Pulmonary artery endothelial cell (primary cell): ENCODE data around the gene NSD1. TPM values are rescaled to one million over a fixed set of nuclear protein-coding genes. Genes with fewer than 3 reads are reported as not detected.

ENCODE experiments used
- DNase-seq: peaks from one replicate; pipeline ENCODE4 v3.0.0-alpha.2; 2011; ENCODE audit warnings: low read depth, low spot score
- total RNA-seq: library from RNA; depleted of rRNA; stranded (reverse); fragments of >200 nt; gene quantifications from 2 replicates; pipeline ENCODE4 v1.2.3, GENCODE V29; 2014

NSD1 gene
- total RNA-seq, 1 donor from 2014 or later, result 35.0 TPM

DNA sequence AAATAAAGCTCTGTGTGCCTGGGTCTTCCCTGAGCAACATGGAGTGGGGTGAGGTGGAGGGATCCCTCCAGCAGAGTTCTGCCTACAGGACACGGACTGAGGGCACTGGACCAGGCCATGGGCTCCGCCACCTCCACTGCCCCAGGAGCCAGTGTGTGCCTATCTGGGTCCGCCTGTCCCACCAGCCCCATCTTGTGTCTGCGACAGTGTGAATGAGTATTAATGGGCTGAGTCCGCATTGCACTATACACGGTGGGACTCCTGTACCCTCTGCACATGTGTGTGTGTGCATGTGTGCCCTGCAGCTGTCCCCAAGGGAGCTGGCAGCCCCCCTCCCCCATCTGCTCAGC is 35.5 kb upstream of the NSD1 start:
- DNase-seq, result no peak

DNA sequence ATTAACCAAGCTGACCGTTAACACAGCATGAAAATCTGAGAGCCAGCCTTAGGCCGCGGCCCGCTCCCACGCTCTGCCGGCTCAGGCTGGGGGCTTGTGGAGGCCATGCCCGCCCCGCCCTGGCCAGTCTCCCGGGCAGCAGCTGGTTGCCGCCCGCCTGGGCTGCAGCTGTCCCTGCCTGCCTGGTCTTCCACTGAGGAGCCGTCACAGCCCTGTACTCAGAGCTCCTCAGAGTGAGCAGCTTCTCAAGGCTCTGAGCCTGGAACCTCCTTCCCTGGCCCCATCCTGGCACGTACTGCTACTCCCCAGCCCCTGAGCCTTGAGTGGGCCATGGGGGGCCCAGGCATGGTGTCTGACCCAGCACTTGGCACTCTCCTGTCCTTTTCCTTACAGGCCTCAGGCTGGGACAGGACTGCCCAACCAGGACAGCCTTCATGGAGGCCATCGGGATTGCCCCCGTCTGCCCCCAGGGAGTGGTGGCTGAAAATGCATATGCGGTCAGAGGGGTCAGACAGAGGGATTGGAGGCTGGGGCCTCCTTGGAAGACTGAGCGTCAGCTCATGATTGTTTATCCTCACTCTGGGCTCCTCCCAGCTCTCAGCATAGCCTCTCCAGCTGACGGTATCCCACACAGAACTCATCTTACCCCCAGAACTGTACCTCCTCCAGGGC is 35.0 kb upstream of the NSD1 start:
- no peak for DNase-seq

DNA sequence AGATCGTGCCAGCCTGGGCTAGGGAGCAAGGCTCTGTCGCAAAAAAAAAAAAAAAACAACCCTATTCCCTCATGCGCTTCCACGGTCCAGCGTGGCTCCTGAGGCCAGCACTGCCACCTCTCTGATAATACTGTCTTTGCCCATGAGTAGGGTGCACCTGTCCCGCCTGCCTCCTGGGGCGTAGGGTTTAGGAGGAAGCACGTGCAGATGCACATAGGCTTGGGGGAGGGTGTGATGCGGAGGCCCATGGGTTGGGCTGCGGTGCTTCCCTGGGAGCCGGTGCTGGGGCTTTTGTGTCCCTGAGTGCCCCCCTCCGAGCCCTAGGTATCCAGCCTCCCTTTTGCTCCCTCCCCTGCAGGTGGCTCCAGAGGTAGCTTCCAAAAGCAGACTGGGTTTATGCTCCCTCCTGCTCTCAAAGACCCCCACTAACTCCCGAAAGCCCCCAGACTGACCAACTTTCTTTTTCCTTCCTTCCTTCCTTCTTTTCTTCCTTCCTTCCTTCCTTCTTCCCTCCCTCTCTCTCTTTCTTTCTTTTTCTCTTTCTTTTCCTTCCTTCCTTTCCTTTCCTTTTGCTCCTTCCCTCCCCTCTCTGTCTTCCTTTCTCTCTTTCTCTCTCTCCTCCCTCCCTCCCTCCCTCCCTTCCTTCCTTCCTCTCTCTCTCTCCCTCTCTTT is 34.0 kb upstream of the NSD1 start:
- DNase-seq, result no peak

DNA sequence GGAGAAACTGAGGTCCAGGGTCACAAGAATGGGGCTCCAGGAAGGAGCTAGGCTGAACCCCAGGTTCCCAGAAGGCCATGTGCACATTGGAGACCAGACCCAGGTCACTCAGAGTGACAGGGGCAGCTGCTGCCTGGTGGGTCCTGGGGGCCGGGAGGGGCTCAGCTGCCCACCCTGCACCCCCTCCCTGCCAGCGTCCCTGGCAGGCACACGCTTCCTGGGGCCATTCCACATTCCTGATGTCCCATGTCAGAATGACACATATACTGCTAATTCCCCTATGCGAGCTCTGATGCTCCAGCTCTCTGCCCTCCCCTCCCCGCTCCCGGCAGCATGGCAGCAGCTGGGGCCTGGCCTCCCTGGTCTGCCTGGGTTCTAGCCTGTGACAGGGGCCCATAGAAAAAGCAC is 32.9 kb upstream of the NSD1 start:
- DNase-seq, result no peak

DNA sequence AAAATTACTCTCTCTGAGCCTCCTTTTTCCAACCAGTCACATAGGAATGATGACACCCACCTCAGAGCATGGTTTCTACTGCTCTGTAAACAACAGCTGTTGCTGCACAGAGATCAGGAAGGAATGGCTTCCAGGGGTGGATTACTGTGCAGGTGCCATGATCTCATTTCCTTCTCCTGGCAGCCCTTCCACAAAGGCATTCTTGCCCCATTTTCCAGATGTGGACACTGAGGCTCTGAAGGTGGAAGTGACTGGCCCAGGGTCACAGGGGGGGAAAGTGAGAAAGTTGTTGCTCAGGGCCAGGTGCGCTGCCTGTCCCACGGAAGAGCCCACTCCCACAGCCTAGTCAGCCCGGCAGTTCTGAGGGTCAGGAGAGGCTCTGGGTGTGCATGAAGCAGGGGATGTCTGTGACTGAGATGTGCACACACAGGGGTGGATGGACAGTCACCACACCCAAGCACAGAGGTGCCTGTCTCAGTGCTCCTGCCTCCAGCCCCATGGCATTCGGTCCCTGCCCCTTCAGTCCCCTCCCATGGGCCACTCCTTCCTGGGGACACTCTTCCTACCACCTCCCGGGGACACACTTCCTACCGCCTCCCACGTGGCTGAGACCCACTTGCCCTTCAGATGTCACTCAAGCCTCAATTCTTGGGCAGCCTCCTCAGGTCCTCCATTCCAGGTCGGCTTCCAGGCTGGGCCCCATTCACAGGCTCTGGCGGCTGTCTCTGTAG is 29.9 kb upstream of the NSD1 start:
- no peak for DNase-seq

DNA sequence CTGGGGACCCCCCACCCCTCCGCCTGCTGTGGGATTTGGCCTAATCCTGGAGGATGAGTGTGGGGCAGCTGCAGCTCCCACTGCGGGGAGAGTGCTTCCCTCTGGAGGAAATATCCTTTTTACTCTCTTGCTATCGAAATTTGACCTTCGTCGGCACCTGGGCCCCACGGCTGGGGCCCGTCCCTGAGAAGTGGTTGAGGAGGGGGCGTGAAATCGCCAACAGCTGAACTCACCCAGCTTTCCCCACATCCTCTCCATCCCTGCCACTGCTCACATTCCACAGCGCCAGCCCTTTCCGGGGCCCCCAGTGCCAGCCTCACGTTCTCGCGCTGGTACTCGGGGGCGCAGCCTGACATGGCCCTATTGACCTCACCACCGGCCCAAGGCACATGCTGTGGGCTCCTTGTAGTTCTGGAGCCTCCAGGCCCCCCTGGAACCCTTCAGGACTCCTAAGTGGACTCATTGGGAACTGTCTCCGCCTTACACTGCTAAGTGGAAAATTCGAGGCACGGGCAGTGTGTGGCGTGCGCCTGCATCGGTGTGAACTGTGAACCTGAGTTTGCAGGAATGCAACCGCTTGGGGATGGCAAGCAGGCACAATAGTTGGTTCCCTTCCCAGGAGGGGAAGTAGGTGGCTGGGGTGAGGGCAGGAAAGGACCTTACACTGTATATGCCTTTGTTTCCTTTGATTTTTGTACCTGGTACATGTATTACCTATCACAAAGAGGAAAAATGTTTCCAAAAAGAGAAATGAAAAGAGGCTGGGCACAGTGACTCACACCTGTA is 27.7 kb upstream of the NSD1 start:
- DNase-seq, result no peak

DNA sequence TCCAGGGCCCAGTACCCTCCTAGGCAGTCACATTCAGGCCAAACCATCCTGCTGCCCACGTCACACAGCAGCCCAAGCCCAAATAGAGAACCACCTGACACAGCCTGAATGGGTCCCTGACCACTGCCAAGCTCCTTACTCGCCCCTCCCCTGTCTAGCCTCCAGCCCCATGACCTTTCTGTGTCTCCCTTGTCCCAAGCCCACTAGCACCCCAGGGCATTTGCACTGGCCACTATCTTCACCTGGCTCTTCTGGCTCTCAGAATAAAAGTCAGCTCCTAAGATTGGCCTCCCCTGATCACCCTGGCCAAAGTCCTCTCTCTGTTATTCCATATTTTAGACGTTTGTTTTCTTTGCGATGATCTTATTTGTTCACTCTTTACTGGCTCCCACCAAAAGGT is 26.4 kb upstream of the NSD1 start:
- no peak for DNase-seq

DNA sequence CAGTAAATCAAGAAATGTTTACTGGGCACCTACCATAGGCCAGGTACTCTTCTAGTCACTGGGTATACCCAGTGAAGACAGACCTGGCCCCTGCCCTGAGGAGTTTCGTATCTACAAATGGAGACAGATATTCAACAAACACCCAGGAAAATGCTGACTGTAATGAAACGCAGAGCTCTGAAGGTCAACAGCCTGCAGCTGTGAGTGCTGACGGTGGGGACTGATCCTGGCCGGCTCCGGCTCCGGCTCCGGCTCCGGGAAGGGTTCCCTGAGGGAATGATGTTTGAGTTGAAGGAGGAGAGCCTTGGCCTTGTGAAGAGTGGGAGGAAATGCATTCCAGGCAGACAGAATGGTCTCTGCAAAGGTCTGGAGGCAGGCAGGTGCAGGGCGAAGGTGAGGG is 23.8 kb upstream of the NSD1 start:
- DNase-seq, result no peak

DNA sequence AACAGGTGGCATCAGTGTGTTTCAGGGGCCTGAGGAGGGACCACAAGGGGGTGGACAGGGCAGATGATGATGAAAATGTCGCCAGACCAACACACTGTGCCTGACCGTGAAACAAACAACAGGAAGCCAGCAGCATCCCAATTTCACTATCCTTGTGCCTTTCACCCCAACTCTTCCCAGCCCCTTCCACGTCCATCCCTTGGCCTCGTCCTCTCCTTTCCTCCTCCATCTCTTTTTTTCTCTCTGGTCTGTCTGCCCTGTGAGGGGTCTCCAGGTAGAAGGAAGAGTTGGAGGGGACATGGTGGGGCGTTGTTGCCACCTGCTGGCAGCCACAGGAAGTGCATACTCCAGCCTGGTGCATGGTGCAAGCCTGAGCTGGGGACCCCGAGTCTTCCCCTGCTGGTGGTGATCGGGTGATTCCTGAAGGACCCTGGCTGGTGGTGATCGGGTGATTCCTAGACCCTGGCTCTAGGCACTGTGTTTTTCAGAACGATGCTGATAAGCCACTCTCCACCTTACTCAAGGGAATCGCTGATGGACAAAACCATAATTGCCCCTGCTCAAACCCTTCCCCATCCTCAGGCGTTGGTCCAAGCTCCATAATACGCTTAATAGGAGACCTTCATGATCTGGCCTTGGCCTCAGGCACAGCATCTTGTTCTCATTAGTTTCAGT is 21.7 kb upstream of the NSD1 start:
- DNase-seq, result no peak

DNA sequence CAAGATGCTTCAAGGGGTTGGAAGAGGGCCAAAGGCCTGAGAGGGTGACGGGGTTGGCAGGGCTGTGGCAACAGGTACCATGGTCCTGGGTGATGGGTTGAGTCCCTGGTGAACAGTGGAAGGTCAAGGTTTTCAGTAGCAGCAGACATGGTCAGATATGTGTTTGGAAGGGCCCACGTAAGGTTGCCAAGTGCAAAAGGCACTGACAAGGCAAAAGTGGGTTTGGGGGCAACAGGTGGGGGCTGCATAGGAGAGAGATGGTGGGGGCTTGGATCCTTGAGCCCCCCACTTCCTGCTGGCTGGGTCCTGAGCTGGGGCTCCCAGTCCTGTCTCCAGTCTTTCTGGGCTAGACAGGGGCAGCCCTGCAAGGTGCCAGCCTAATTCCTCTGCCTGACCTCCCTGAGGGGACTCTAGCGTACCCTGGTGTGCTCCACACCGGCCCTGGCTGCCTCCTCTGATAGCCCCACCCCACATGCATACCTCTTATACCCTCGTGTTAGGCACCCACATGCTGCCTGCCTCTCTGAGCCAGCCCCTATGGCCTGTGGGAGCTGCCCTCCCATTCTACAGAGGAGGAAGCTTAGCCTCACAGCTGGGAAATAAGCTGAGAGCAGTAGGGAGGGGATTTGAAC is 20.9 kb upstream of the NSD1 start:
- no peak for DNase-seq

DNA sequence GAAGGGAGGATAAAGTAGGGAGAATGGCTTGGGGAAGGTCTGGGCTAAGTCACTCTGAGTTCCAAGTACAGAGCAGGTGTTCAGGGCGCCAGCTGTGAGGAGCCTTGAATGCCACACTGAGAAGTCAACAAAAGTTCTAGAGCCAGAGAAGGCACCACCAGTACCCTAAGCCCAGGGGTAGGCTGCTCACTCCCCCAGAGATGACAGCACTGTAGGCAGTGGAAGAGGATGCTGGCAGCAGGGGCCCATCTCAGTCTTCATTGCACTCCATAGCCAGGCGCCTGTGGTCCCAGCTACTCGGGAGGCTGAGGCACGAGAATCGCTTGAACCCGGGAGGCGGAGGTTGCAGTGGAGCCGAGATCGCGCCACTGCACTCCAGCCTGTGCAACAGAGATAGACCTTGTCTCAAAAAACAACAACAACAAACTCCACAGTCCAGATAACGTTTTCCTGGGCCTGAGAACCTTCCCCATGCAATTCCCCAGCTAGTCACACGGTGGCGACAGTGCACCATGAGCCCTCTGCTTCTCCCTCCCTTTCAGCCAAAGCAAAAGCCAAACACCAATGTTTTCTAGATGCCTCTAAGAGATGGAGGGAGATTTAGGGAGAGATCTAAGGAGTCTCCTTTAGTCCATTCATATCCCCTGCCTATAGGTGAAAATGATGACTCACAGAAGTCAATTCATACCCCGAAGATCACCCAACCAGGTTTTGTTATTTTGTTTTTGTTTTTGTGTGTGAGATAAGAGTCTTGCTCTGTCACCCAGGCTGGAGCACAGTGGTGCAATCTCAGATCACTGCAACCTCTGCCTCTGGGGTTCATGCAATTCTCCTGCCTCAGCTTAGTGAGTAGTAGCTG is 19.8 kb upstream of the NSD1 start:
- DNase-seq, result peak; percentile 35

DNA sequence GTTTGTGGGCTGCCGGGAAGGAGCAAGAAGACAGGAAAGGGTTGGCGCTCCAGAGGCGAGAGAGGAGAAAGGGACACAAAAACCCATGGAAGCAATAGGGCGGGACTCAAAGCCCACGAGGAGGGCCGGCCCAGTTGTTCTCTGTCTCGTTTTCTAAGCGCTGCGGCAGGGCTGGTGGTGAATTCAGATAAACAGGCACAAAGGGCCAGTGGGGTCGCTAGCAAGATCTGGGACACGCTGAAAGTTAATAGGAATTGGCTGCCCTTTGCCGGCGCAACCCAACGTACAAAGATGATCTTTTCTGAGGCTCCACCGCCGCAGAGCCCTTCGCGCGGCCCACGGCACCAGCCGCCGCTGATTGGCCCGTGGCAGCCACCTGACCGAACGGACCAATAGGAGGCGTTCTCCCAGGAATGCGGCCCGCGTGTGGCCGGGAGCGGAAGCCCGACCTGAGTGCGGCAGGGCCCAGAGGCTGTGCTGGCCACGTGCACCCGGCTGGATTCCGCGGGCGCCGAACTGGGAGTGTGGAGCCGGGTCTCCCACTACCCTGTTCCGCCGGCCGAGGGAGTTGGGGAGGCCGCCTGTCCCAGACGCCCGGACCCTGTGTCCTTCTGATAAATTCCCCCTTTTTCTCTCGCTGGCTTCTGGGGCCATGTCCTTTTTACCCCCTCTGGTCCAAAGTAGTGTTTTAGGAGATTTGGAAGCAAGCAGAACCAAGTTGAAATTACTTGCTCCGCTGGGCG is 16.8 kb upstream of the NSD1 start:
- DNase-seq, result peak; percentile 30

DNA sequence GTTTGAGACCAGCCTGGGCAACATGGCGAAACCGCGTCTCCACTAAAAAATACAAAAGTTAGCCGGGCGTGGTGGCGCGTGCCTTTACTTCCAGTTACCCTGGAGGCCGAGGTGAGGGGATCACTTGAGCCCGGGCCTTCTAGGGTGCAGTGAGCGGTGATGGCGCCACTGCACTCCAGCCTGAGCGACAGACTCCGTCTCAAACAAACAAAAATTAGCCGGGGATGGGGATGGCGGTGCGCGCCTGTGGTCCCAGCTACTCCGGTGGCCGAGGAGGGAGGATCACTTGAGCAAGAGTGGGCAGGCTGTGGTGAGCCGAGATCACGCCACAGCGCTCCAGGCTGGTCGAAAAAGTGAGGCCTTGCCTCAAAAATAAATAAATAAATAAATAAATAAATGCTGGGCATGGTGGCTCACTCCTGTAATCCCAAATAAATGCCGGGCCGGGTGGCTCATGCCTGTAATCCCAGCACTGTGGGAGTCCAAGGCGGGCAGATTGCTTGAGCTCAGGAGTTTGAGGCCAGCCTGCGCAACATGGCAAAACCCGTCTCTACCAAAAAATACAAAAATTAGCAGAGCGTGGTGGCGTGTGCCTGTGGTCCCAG is 16.0 kb upstream of the NSD1 start:
- DNase-seq, result no peak

DNA sequence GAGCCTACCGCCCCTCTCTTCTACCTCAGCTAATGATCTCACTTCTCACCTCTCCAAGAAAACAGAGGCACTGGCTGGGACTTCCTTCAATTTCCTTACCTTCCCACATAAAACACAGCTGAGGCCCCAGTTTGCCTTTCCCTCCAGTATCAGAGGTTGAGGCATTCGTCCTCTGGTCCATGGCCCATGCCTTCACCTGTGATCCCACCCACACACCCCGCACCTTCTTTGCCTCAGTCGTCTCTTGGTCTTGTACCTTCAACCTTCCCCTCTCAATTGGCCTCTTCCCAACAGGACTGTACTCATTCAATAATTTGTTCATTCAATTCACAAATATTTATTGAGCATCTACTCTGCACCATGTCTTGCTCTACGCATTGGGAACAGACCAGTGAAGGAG is 11.0 kb upstream of the NSD1 start:
- no peak for DNase-seq

DNA sequence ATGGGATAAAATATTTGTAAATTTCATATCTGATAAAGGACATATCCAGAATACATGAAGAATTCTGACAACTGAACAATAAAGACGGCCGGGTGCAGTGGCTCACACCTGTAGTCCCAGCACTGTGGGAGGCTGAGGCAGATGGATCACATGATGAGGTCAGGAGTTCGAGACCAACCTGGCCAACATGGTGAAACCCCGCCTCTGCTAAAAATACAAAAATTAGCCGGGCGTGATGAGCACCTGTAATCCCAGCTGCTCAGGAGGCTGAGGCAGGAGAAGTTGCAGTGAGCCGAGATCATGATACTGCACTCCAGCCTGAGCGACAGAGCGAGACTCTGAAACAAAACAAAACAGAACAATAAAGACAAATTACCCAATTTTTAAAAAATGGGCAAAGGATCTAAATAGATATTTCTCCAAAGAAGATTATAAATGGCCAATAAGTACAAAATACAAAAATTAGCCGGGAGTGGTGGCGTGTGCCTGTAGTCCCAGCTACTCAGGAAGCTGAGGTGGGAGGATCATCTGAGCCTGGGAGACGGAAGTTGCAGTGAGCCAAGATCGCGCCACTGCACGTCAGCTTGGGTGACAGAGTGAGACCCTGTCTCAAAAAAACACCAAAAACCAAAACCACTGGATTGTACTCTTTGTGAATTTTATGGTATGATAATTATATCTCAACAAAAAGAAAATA is 9.6 kb upstream of the NSD1 start:
- DNase-seq, result no peak

DNA sequence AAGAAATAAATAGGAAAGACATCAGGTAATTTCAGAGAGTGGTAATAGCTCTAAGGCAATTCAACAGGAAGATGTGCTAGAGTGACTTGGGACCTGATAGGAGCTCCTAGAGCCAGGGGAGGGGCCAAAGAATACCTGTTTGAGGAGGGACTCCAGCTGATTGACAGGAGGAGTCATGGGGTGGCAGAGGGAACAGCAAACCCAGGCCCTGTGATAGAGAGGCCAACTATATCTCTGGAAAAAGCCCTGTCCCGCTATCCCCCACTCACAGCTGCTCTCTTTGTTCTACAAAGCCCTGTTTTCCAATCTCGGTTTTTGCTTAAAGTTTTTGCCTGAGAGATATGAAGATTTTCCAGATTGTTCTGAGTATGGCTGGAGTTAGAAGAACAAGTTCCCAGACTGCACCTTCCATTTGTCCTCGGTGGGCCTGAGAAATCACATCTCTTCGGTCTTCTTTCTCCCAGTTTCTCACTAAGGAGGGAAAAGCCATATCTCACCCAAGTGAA is 9.0 kb upstream of the NSD1 start:
- no peak for DNase-seq

DNA sequence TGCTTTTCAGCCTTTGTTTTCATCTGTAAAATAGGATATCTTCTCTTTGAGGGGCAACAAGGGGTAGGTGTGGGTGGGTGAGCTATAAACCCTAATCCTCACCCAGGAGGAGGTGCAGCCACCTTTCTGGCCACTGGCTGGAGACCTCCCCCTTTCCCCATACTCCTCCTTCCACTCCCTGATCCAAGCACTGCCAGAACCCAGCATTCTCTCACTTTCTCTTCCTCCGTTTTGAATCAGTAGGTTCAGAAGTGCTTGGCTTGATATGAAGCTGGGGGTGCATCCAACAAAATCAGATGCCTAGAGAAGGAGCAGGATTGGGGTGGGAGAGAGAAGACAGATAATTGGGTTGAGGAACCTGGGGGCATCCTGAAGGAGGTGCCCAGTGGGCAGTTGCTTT is 6.8 kb upstream of the NSD1 start:
- no peak for DNase-seq

DNA sequence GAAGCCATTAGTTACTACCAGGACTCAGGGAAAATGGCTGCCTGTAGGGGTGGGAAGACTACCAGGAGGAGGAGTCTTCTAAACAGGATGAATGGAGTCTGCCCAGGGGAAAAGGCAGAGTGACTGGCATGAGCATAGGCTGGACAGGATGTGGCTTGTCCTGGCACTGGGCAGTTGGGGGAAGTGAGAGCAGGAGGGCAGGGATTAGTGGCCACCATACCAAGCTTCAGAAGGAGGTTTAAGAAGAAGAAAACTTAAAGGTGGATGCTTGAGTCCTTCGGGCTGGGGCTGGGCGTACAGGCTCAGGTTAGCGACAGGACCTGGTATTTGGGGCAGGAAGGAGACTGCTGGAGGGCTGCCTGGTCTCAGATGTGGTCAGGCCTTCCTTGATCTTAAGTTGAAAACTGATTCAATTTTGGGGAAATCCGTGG is 5.0 kb upstream of the NSD1 start:
- no peak for DNase-seq
